Breast epithelium (tissue), 4 donors: ENCODE results near the gene IGF2BP2. TPM values are rescaled to one million over a fixed set of nuclear protein-coding genes. Genes with fewer than 3 reads are reported as not detected.

ENCODE experiments used
- DNase-seq, 2 donors: peaks; one replicate each; pipeline ENCODE4 v3.0.0-alpha.2; 2019; ENCODE audit warnings: low spot score in 2 of 2
- H3K27ac ChIP-seq, 2 donors: fragments of 200-600 bp; sonication (generic) in 1 of 2; one replicate each; pipeline ENCODE4 v1.5.1; 2016 to 2019; ENCODE audit warnings: mild to moderate bottlenecking in 1 of 2
- H3K27me3 ChIP-seq, 2 donors: fragments of 200-600 bp; sonication (generic) in 1 of 2; one replicate each; pipeline versions ENCODE4 v1.5.1 to v1.6.0; 2017 to 2019; ENCODE audit warnings: control low read depth in 1 of 2, mild to moderate bottlenecking in 1 of 2
- H3K36me3 ChIP-seq: fragments of 200-600 bp; one replicate; pipeline ENCODE4 v1.5.1; 2019
- H3K4me1 ChIP-seq, 2 donors: fragments of 200-600 bp; sonication (generic); one replicate each; pipeline ENCODE4 v1.5.1; 2016 to 2019; ENCODE audit warnings: control low read depth in 1 of 2
- H3K4me3 ChIP-seq, 3 donors: fragments of 200-600 bp; sonication (generic); 1 replicate in 2 of 3; 2 replicates in 1 of 3; pipeline ENCODE4 v1.5.1; 2016 to 2019; ENCODE audit warnings: mild to moderate bottlenecking in 3 of 3, moderate library complexity in 2 of 3
- H3K9me3 ChIP-seq, 2 donors: fragments of 200-600 bp; sonication (generic) in 1 of 2; one replicate each; pipeline ENCODE4 v1.5.1; 2016 to 2019; ENCODE audit warnings: control low read depth in 1 of 2
- CTCF ChIP-seq, 3 donors: fragments of 450-650 bp; IDR thresholded peaks; one replicate each; pipeline ENCODE4 v1.5.1; 2016 to 2017; ENCODE audit warnings: antibody characterized with exemption in 3 of 3, mild to moderate bottlenecking in 3 of 3, moderate library complexity in 3 of 3
- POLR2A ChIP-seq: fragments of 450-650 bp; IDR thresholded peaks from one replicate; pipeline ENCODE4 v1.6.1; 2016; ENCODE audit warnings: antibody characterized with exemption, mild to moderate bottlenecking, moderate library complexity
- POLR2AphosphoS5 ChIP-seq, 3 donors: sonication (generic); formaldehyde crosslinking; IDR thresholded peaks; one replicate each; pipeline ENCODE4 v1.6.1; 2017; ENCODE audit warnings: antibody characterized with exemption in 3 of 3
- intact Hi-C: fragments of 100-400 bp; cut with DNase I; formaldehyde crosslinking; loops from one replicate; pipeline ENCODE4 v1.15.1; 2023; ENCODE audit warnings: low total_unique reads
- total RNA-seq, 3 donors: library from RNA; depleted of rRNA; stranded (reverse); fragments of >200 nt; gene quantifications; one replicate each; pipeline ENCODE4 v1.1.0, GENCODE V29; 2016

IGF2BP2 gene
- total RNA-seq, 3 donors from 2014 or later, result 4.9 to 27.5 (median 23.8) TPM

GRCh38 chr3:185766329-185767001 is 58.4 kb downstream of the IGF2BP2 start:
- TF ChIP-seq CTCF (IDR thresholded peaks at IDR 0.05), result no peak
- no peak for TF ChIP-seq POLR2A
- no peak for TF ChIP-seq POLR2AphosphoS5 (IDR thresholded peaks at IDR 0.05)
- no peak for DNase-seq
- no peaks in the 10 kb centered on the region for H3K27me3 ChIP-seq
- no peaks in the 10 kb centered on the region for H3K4me1 ChIP-seq
- H3K9me3 ChIP-seq, result no peaks in the 10 kb centered on the region
- peak overlapping the region in 1 of 2 donors; percentile 22 for H3K27ac ChIP-seq
- H3K4me3 ChIP-seq, result no peak overlapping the region
- intact Hi-C loops, result no loop called here
- H3K36me3 ChIP-seq, result no peaks in the 10 kb centered on the region

GRCh38 chr3:185764980-185765370 is 59.9 kb downstream of the IGF2BP2 start:
- Histone ChIP-seq H3K4me3 (no peak overlapping the region), H3K27ac (peak overlapping the region; percentile 45 to 67), H3K4me1 (no peaks in the 10 kb centered on the region), H3K27me3 (no peaks in the 10 kb centered on the region), H3K36me3 (no peaks in the 10 kb centered on the region), H3K9me3 (no peaks in the 10 kb centered on the region)
- DNase-seq, result no peak
- TF ChIP-seq POLR2A, result no peak
- TF ChIP-seq CTCF (IDR thresholded peaks at IDR 0.05), result no peak
- no peak for TF ChIP-seq POLR2AphosphoS5 (IDR thresholded peaks at IDR 0.05)
- intact Hi-C loops, result no loop called here

GRCh38 chr3:185764163-185764979 is 60.5 kb downstream of the IGF2BP2 start:
- Histone ChIP-seq H3K9me3 (no peaks in the 10 kb centered on the region), H3K4me1 (no peaks in the 10 kb centered on the region), H3K4me3 (no peak overlapping the region), H3K27ac (peak overlapping the region; percentile 45 to 67), H3K36me3 (no peaks in the 10 kb centered on the region), H3K27me3 (no peaks in the 10 kb centered on the region)
- intact Hi-C loops, result no loop called here
- no peak for DNase-seq
- TF ChIP-seq POLR2A (no peak), POLR2AphosphoS5 (IDR thresholded peaks at IDR 0.05) (no peak)

GRCh38 chr3:185763347-185764005 is 61.4 kb downstream of the IGF2BP2 start:
- Histone ChIP-seq H3K4me1 (no peaks in the 10 kb centered on the region), H3K27ac (no peak overlapping the region), H3K36me3 (no peaks in the 10 kb centered on the region), H3K27me3 (no peaks in the 10 kb centered on the region), H3K9me3 (no peaks in the 10 kb centered on the region), H3K4me3 (no peak overlapping the region)
- no peak for DNase-seq
- intact Hi-C loops, result no loop called here
- TF ChIP-seq POLR2AphosphoS5 (IDR thresholded peaks at IDR 0.05) (no peak), CTCF (IDR thresholded peaks at IDR 0.05) (no peak), POLR2A (no peak)

- TF ChIP-seq CTCF (IDR thresholded peaks at IDR 0.05) (no peak), POLR2AphosphoS5 (IDR thresholded peaks at IDR 0.05) (no peak), POLR2A (no peak)
- Histone ChIP-seq H3K27me3 (no peaks in the 10 kb centered on the region), H3K36me3 (no peaks in the 10 kb centered on the region), H3K4me3 (peak overlapping the region; percentile 2 to 43 (median 23)), H3K9me3 (no peaks in the 10 kb centered on the region), H3K4me1 (no peaks in the 10 kb centered on the region), H3K27ac (peak overlapping the region in 1 of 2 donors; percentile 14)
- no peak for DNase-seq
- intact Hi-C loops, result no loop called here
These were observed 64.3 kb downstream of the IGF2BP2 start for GRCh38 chr3:185760550-185760949.
